Measurements from ENCODE around the gene NRL. TPM values are rescaled to one million over a fixed set of nuclear protein-coding genes. Genes with fewer than 3 reads are reported as not detected.

The NRL gene
- total and polyA plus RNA-seq, 9 of the 15 experiments (the other 6 are each of a cell fraction or from before 2014, with no cell fraction given): 0.07 to 2.7 (median 1.4) TPM; not detected in 1

DNA sequence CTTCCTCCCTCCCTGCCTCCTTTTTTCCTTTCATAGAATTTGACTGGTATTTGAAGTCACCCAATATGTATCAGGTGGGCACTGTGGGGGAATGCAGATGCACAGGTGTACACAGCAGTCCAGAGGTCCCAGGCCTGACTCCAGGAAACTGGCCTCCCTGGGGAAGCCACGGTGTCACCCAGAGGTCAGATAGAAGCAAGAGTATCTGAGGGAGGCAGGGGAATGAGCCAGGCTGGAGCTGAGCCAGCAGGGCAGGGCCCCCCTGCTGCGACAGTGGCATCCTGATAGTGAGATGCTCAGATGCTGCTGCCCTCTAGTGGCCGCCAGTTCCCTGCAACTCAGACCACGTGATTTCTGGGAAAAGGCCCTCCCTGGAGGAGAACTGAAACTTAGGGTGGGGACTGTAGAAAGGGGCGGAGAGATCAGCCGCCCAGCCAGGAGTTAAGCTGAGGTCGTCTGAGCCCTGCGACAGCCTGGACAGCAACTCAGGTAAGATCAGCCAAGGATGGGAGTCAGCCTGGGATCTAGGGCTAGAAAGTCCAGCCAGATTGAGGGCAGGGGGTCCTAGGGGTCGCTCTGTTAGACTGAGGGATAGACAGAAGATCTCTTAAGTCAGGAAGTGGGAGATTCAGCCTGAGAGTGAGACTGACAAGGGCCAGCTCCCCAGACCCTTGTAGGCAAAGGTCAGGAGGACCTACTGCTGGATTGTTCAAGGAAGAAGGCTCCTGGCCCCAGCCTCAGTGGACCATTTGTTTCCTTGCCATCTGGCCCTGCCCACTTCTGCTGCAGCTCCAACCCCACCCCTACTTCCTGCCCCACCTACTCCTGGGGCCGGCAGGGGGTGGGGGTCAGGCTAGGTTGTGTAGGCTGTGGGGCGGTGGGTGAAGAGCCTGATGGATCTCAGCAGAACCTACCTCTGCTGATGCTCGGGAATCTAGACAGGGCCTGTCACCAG is 46.4 kb upstream of the NRL start, which contains the start of gene IRF9 (continued):
- TF ChIP-seq ZFPM2 (CRISPR knock-in tag; IDR thresholded peaks at IDR 0.05) (no peak), COPS2 (conservative IDR thresholded peaks at IDR 0.05) (no peak), ZBTB33 (CRISPR knock-in tag; IDR thresholded peaks at IDR 0.05) (no peak), ZNF174 (CRISPR knock-in tag; IDR thresholded peaks at IDR 0.05) (no peak), POU5F1 (IDR thresholded peaks at IDR 0.05; ENCODE audit: borderline replicate concordance, low read depth, low read length, partially characterized antibody) (no peak), ZNF586 (CRISPR knock-in tag; conservative IDR thresholded peaks at IDR 0.05) (no peak), ZNF146 (CRISPR knock-in tag; IDR thresholded peaks at IDR 0.05; ENCODE audit: unreplicated experiment) (no peak), KAT2B (IDR thresholded peaks at IDR 0.05; ENCODE audit: low read depth, low read length) (no peak), ZNF77 (CRISPR knock-in tag; IDR thresholded peaks at IDR 0.05) (no peak), GABPB2 (CRISPR knock-in tag; conservative IDR thresholded peaks at IDR 0.05) (no peak), TBP (optimal IDR thresholded peaks at IDR 0.05; ENCODE audit: low read depth, low read length) (peak; percentile 36), ZNF12 (CRISPR knock-in tag; IDR thresholded peaks at IDR 0.05) (no peak), RB1 (IDR thresholded peaks at IDR 0.05; ENCODE audit: low read depth) (peak; percentile 71; the same call in 1 of the 2 replicates), NFIC (IDR thresholded peaks at IDR 0.05) (peak; percentile 98), SRF (CRISPR knock-in tag; IDR thresholded peaks at IDR 0.05) (peak in 1 of 2 experiments; percentile 90; a peak in 1 of 4 replicates), CBX3 (IDR thresholded peaks at IDR 0.05; ENCODE audit: borderline replicate concordance in 1 of 2, low read length in 2 of 2) (no peak), NEUROD1 (IDR thresholded peaks at IDR 0.05; ENCODE audit: borderline replicate concordance, low read depth, low read length, partially characterized antibody) (peak; percentile 58), ATF2 (CRISPR knock-in tag; IDR thresholded peaks at IDR 0.05) (no peak), PBX2 (CRISPR knock-in tag; IDR thresholded peaks at IDR 0.05; ENCODE audit: low read depth) (no peak), PBX2 (tag; conservative IDR thresholded peaks at IDR 0.05; ENCODE audit: low read depth) (no peak), ELF1 (tag; IDR thresholded peaks at IDR 0.05) (no peak), NCOA2 (IDR thresholded peaks at IDR 0.05; ENCODE audit: partially characterized antibody in 2 of 2) (no peak), BRD4 (IDR thresholded peaks at IDR 0.05) (no peak)
